CD14-positive monocyte (primary cell): Measurements from ENCODE around the gene MYBPC2. TPM values are rescaled to one million over a fixed set of nuclear protein-coding genes. Genes with fewer than 3 reads are reported as not detected.

Experiments used
- DNase-seq, 3 donors: peaks; one replicate each; pipeline ENCODE4 v3.0.0-alpha.2; 2011 to 2022
- H2AFZ ChIP-seq: 2 replicates; pipeline ENCODE4 v1.6.0; 2012; ENCODE audit warnings: mild to moderate bottlenecking, low read depth, low read length, inconsistent platforms; ENCODE audit not compliant: insufficient read depth, poor library complexity, severe bottlenecking
- H3K27ac ChIP-seq, 2 donors: 1 replicate in 1 of 2; 2 replicates in 1 of 2; pipeline ENCODE4 v1.5.1; 2012 to 2013; ENCODE audit warnings: low read length in 2 of 2, control low read depth in 1 of 2, inconsistent platforms in 1 of 2, low read depth in 1 of 2, mild to moderate bottlenecking in 1 of 2
- H3K27me3 ChIP-seq, 2 donors: one replicate each; pipeline versions ENCODE4 v1.6.0 to v1.6.1; 2011 to 2013; ENCODE audit warnings: low read length in 2 of 2; ENCODE audit not compliant: control insufficient read depth in 2 of 2, insufficient read depth in 2 of 2
- H3K36me3 ChIP-seq, 2 donors: replicated peaks in 1 of 2; 1 replicate in 1 of 2; 2 replicates in 1 of 2; pipeline versions ENCODE4 v1.5.1 to v1.6.1; 2012 to 2013; ENCODE audit warnings: low read length in 2 of 2, control low read depth in 1 of 2, inconsistent platforms in 1 of 2, mild to moderate bottlenecking in 1 of 2; ENCODE audit not compliant: insufficient read depth in 2 of 2, control insufficient read depth in 1 of 2
- H3K4me1 ChIP-seq, 2 donors: 1 replicate in 1 of 2; 2 replicates in 1 of 2; pipeline versions ENCODE4 v1.5.1 to v1.6.1; 2012 to 2013; ENCODE audit warnings: low read length in 2 of 2, control low read depth in 1 of 2, inconsistent platforms in 1 of 2, mild to moderate bottlenecking in 1 of 2, moderate library complexity in 1 of 2; ENCODE audit not compliant: insufficient read depth in 2 of 2, control insufficient read depth in 1 of 2
- H3K4me2 ChIP-seq: replicated peaks from 2 replicates; pipeline ENCODE3; 2012; ENCODE audit warnings: low read length, moderate library complexity, mild to moderate bottlenecking; ENCODE audit not compliant: poor library complexity, severe bottlenecking; ENCODE audit errors: extremely low read depth
- H3K4me3 ChIP-seq, 3 experiments: fragments of 200-600 bp in 1 of 3; sonication (generic) in 1 of 3; replicated peaks in 1 of 3; 1 replicate in 2 of 3; 2 replicates in 1 of 3; pipeline ENCODE4 v1.5.1; 2011 to 2013; ENCODE audit warnings: low read length in 3 of 3, mild to moderate bottlenecking in 3 of 3, control low read depth in 2 of 3, low read depth in 2 of 3, inconsistent platforms in 1 of 3, moderate library complexity in 1 of 3
- H3K79me2 ChIP-seq: 2 replicates; pipeline ENCODE4 v1.6.0; 2012; ENCODE audit warnings: mild to moderate bottlenecking, control low read depth, inconsistent platforms, low read length, moderate library complexity; ENCODE audit not compliant: insufficient read depth
- H3K9ac ChIP-seq: 2 replicates; pipeline ENCODE4 v1.6.0; 2017; ENCODE audit warnings: low read length, mild to moderate bottlenecking; ENCODE audit not compliant: insufficient read depth, poor library complexity, severe bottlenecking
- H3K9me3 ChIP-seq, 2 donors: replicated peaks in 1 of 2; 1 replicate in 1 of 2; 2 replicates in 1 of 2; pipeline versions ENCODE4 v1.5.1 to v1.6.1; 2012 to 2013; ENCODE audit warnings: low read length in 2 of 2, control low read depth in 1 of 2; ENCODE audit not compliant: control insufficient read depth in 1 of 2, insufficient read depth in 1 of 2
- H4K20me1 ChIP-seq: 2 replicates; pipeline ENCODE4 v1.6.0; 2012; ENCODE audit warnings: mild to moderate bottlenecking, low read length, control low read depth, moderate library complexity; ENCODE audit not compliant: insufficient read depth
- H3K27ac Mint-ChIP-seq, 7 donors: one replicate each; pipeline ENCODE4 v1.8.0; 2020; ENCODE audit warnings: mild to moderate bottlenecking in 7 of 7, mixed read lengths in 7 of 7, moderate library complexity in 6 of 7, inconsistent platforms in 2 of 7
- H3K27me3 Mint-ChIP-seq, 3 donors: one replicate each; pipeline ENCODE4 v1.8.0; 2021 to 2022; ENCODE audit warnings: low read depth in 3 of 3, mild to moderate bottlenecking in 3 of 3, mixed read lengths in 3 of 3, moderate library complexity in 3 of 3, inconsistent platforms in 1 of 3
- H3K36me3 Mint-ChIP-seq, 2 donors: one replicate each; pipeline ENCODE4 v1.8.0; 2020; ENCODE audit warnings: mixed read lengths in 2 of 2, inconsistent platforms in 1 of 2, mild to moderate bottlenecking in 1 of 2
- H3K4me1 Mint-ChIP-seq: one replicate; pipeline ENCODE4 v1.8.0; 2020; ENCODE audit warnings: mild to moderate bottlenecking, mixed read lengths
- H3K4me3 Mint-ChIP-seq, 2 donors: one replicate each; pipeline ENCODE4 v1.8.0; 2020; ENCODE audit warnings: mild to moderate bottlenecking in 2 of 2, mixed read lengths in 2 of 2, moderate library complexity in 1 of 2
- H3K9me3 Mint-ChIP-seq, 7 donors: one replicate each; pipeline ENCODE4 v1.8.0; 2020 to 2022; ENCODE audit warnings: mixed read lengths in 7 of 7, mild to moderate bottlenecking in 6 of 7, moderate library complexity in 6 of 7, inconsistent platforms in 2 of 7
- CTCF ChIP-seq: fragments of 200-600 bp; IDR thresholded peaks from one replicate; pipeline ENCODE4 v1.8.0; 2022; ENCODE audit warnings: antibody characterized with exemption, mild to moderate bottlenecking
- WGBS: methylation state at CpG from one replicate; pipeline ENCODE4 v1.1.5; 2013; ENCODE audit warnings: missing lambda C conversion rate; ENCODE audit not compliant: insufficient coverage; 5-methylcytosine and 5-hydroxymethylcytosine counted together
- intact Hi-C, 2 donors: fragments of 100-400 bp; cut with micrococcal nuclease; formaldehyde crosslinking; loops; one replicate each; pipeline versions ENCODE4 v1.15.0 to v1.15.1; 2023
- polyA plus RNA-seq, 3 donors: library from polyadenylated mRNA; depleted of rRNA in 1 of 3; unstranded in 2 of 3; stranded (reverse) in 1 of 3; fragments of 300-500 nt in 2 of 3; fragments of >200 nt in 1 of 3; fragmentation: Illumina TruSeq in 2 of 3; gene quantifications; 1 replicate in 2 of 3; 2 replicates in 1 of 3; pipeline ENCODE4 v1.2.3, GENCODE V29; 2012 to 2021

MYBPC2 gene
- polyA plus RNA-seq, 3 donors, result not detected

- no peak for DNase-seq
- H3K27me3 ChIP-seq, result peaks cover 0 to 7% of the 10 kb centered on the region in 2 donors
These were observed 30.3 kb downstream of the MYBPC2 start for GRCh38 chr19:50462970-50463369.

GRCh38 chr19:50464348-50464747, 31.7 kb downstream of the MYBPC2 start:
- Histone ChIP-seq H3K4me2 (no peak overlapping the region), H4K20me1 (no peaks in the 10 kb centered on the region), H3K9ac (no peak overlapping the region), H3K4me3 (no peak overlapping the region), H3K9me3 (no peaks in the 10 kb centered on the region), H2AFZ (no peak overlapping the region), H3K27me3 (peaks cover 0 to 2% of the 10 kb centered on the region in 2 donors), H3K79me2 (no peaks in the 10 kb centered on the region), H3K36me3 (no peaks in the 10 kb centered on the region), H3K4me1 (no peaks in the 10 kb centered on the region), H3K27ac (no peak overlapping the region)
- Mint-ChIP-seq H3K27me3 (peaks cover 7 to 20% (median 8%) of the 10 kb centered on the region in 3 donors), H3K36me3 (no peaks in the 10 kb centered on the region), H3K4me1 (peaks cover 5% of the 10 kb centered on the region), H3K27ac (no peak overlapping the region), H3K9me3 (no peaks in the 10 kb centered on the region), H3K4me3 (no peak overlapping the region)
- no peak for DNase-seq
- intact Hi-C loops, result no loop called here
- no peak for TF ChIP-seq CTCF
- WGBS, result 87% methylated on average over 18 of the region's 19 CpGs

More at GRCh38 chr19:50462970-50463369, 30.3 kb downstream of the MYBPC2 start:
- no peaks in the 10 kb centered on the region for H3K4me1 ChIP-seq
- no peak overlapping the region for H3K9ac ChIP-seq
- no peaks in the 10 kb centered on the region for H3K79me2 ChIP-seq
- no peak overlapping the region for H3K4me2 ChIP-seq
- no peak overlapping the region for H2AFZ ChIP-seq
- no peaks in the 10 kb centered on the region for H3K9me3 ChIP-seq
- no peaks in the 10 kb centered on the region for H4K20me1 ChIP-seq
- no peak overlapping the region for H3K4me3 ChIP-seq
- peaks cover 0 to 4% (median 0%) of the 10 kb centered on the region in 7 donors for H3K9me3 Mint-ChIP-seq
- H3K27me3 Mint-ChIP-seq, result peaks cover 12 to 30% (median 13%) of the 10 kb centered on the region in 3 donors
- no peaks in the 10 kb centered on the region for H3K36me3 Mint-ChIP-seq
- H3K27ac Mint-ChIP-seq, result no peak overlapping the region
- peaks cover 5% of the 10 kb centered on the region for H3K4me1 Mint-ChIP-seq
- no peaks in the 10 kb centered on the region for H3K36me3 ChIP-seq
- TF ChIP-seq CTCF, result no peak
- H3K27ac ChIP-seq, result no peak overlapping the region
- no peak overlapping the region for H3K4me3 Mint-ChIP-seq
- intact Hi-C loops, result loop anchor here in 1 of 2 donors (2.0 kb wide), 1 partner anchor 94 kb away; no protein-coding TSS in a partner anchor
- WGBS, result 72% methylated on average over 3 of the region's 7 CpGs
